Middle frontal gyrus (tissue), 1 donor: ENCODE data around the gene AKAP8.
"Not testable (repeated sequence)": the region's sequence is repeated elsewhere in the genome, so short reads cannot be mapped to it uniquely, and the experiment has no call there.

Experiments used
- DNase-seq: peaks from one replicate; pipeline ENCODE4 v3.0.0-alpha.2; 2015; ENCODE audit warnings: low spot score; ENCODE audit errors: extremely low spot score

The AKAP8 gene

GRCh38 chr19:15404097-15404779 lies 24.7 kb upstream of the AKAP8 start:
- no peak for DNase-seq

GRCh38 chr19:15403151-15403531 lies 23.6 kb upstream of the AKAP8 start:
- DNase-seq = no peak

DNA sequence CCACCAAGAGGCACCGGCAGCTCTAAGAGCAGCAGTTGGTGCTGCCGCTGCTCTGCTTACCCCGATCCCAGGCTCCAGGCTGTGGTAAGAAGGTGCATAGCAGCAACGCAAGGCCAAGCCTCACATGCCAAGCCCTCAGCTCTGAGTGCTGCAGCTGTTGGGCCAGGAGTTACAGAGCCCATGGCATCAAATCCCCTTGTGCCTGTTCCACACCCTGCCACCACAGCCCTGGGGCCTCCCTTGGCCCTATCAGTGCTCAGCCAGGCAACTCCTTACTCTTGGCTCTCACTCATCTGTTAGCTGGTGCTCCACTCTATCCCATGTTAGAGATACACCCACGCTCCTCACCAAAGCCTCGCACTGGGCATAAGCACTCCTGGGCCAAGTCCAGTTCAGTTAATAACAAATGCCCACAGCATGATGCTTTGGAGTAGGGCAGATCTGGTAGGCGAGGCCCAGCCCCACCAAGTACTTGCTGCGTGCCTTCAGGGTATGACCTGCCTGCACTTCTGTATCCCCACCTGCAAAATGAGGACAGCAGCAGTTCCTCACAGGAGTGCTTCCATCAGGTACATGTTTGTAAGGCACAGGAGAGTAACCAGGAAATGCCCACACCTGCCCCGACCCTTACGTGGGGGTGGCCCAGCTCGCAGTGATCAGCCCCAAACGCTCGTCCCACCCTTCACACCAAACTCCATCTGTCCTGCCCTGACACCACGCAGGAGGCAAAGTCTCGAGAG lies 23.0 kb upstream of the AKAP8 start:
- DNase-seq = no peak

DNA sequence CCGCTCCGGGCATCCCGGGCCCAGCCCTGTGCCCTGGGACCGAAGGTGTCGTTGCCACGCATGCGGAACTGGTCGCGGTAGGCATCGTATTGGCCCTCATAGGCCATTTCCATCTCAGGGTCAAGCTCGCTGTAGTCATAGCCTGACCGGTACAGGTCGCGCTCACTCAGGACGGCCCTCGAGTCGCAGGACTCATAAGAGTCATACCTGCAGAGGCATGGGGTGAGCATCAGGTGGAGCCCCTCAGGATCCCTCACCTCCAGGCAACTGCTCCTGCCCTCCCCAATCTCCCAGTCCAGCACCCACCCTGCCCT lies 21.8 kb upstream of the AKAP8 start:
- no peak for DNase-seq

- DNase-seq = no peak
These were observed 21.2 kb upstream of the AKAP8 start for GRCh38 chr19:15400521-15401396.

- DNase-seq = no peak
These were observed 20.0 kb upstream of the AKAP8 start for GRCh38 chr19:15399635-15400034.

DNA sequence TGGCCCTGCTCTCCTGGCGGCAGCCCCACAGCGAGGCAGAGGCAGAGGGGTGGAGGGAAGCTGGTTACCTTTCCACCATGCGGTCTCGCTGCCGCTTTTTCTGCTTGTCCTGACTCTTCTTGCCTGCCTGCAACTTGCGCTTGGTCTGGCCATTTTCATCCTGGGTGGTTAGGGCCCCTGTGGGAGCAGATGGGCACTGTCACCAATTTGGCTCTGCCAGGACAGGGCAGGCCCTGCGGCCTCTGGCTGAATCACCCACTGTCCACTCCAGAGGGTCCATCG lies 19.6 kb upstream of the AKAP8 start:
- DNase-seq = no peak

DNA sequence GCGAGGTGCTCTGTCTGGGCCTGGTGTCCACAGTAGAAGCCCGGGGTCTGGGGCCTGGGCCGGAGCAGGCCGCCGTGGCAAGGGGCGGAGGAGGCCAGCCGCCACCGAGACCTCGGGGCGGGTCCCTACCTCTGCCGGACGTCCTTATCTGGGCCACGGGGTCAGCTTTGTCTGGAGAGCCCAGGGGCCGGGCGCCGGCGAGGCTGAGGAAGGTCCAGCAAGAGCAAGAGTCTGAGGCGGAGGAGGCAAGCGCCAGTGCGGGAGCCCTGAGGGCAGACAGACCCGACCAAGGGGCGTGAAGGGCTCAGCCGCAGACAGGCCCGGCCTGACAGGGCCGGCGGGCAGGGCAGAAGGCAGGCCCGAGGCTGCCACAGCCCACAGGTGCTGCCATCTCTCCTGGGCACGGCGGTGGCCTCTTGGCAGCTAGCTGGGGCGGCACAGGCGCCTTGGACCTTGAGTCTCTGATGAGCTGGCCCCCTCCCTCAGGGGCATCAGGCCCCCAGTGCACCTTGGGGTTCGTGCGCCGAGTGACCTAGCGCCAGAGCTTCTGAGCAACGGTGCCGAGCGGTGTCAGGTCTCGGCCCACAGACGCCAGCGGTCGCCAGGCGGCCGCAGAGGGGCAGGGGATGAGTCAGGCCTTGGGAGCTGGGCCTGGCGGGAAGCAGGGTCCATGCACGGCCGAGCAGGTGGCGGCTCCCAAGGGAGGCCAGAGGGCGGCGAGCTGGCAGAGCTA lies 19.1 kb upstream of the AKAP8 start:
- DNase-seq = no peak

- no peak for DNase-seq
These were observed 18.2 kb upstream of the AKAP8 start for GRCh38 chr19:15397782-15398181.

DNA sequence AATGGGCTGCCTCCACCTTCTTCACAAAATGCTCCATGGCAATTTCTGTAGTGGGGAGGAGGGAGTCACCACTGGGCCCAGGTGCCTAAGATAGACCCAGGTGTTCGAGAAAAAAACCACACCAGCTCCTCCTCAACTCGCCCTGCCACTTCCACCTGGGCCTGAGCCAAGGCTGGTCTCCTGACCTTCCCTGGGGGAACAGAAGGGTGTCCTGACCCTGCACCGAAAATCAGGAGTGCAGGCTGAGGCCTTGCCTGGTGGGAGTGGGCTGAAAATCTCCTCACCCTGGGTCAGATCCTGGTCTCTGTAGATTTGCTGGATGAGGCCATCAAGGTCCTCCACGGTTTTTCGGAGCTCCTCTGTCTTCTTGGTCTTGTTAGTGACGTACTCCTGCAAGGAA lies 17.6 kb upstream of the AKAP8 start:
- DNase-seq = no peak

DNA sequence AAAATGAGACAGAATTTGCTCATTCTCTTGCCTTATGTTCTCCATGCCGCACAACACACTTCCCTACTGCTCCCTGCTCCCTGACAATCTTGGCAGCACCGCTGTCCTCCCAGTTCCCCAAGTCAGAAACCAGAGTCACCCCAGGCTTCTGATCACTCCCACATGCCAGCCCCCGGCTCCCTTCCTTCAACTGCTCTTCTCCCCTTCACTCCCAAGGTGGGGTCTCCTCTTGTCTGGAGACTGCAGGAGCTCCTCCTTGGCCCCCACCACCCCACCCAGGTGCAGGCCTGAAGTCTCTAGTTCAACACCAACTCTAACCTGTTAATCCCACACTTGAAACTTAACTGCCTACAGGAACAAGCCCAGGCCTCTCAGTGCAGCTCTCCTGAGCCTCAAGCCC lies 16.8 kb upstream of the AKAP8 start:
- DNase-seq = no peak

GRCh38 chr19:15395251-15395650 lies 15.7 kb upstream of the AKAP8 start:
- not testable (repeated sequence) for DNase-seq

DNA sequence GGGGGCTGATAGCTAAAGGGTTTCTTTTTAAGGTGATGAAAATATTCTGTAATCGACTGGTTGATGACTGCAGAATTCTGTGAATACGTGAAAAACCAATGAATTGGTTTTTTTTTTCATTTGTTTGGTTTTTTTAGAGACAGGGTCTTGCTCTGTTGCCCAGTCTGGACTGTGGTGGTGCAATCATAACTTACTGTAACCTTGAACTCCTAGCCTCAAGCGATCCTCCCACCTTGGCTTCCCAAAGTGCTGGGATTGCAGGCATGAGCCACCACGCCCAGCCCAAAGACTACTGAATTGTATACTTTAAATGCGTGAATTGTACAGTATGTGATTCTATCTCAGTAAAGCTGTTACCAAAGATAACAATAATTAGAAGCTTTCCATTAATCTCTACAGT lies 14.8 kb upstream of the AKAP8 start:
- DNase-seq = no peak

DNA sequence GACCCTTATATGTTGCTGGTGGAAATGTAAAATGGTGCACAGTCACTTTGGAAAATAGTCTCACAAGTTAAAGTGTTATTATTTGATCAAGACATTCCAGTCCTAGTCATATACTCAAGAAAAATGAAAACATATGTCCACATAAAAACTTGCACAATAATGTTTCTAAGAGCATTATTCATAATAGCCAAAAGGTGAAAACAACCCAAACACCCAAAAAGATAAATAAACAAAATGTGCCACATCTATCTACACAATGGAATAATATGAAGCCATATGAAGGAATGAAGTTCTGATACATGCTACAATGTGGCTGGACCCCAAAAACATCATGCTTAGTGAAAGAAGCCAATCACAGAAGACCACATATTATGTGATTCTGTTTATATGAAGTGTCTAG lies 14.4 kb upstream of the AKAP8 start:
- no peak for DNase-seq

DNA sequence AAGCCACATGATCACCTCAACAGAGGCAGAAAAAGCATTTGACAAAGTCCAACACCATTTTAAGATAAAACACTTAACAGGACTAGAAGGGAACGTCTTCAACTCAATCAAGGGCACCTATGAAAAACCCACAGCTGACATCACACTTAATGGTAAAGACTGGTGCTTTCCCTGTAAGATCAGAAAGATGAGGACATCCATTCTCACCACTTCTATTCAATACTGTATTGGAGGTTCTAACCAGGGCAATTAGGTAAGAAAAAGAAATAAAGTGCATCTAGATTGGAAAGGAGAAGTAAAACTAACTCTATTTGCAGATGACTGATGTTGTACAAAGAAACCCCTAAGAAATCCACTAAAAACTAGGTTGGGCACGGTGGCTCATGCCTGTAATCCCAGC lies 11.2 kb upstream of the AKAP8 start:
- no peak for DNase-seq

DNA sequence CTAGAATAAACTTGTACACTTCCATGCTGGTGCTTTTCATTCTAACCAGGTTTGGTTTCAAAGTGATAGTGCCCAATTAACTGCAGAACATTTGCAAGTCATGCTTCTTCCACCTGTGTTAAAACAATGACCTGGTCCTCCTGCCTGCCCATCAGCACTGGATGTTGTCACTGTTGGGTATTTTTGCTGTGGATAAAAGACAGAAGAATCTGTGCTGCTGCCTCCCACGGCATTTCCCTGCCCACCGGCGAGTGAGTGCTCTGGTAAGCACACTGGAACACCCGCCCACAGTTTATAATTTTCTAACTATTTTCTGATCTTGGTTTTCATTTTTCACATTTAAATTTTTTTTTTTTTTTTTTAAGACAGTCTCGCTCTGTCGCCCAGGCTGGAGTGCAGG lies 2.3 kb upstream of the AKAP8 start:
- DNase-seq = no peak

DNA sequence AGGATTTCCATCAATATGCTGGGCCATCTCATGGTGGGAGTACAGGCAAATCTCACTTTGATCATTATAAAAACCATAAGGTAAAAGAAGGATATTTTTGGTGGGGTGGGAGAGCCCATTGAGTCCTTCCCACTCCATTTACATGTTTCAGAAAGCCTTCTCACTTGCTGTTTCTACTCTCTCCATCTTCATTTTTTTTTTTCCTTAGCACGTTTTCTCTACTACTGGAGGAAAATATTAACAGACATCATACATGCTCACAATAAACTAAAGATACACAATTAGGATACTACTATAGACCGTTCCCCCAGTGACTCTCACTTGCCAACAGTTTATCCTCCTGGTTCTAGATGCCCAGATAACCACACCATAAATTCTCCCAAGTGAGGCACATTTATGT lies 1.8 kb upstream of the AKAP8 start:
- no peak for DNase-seq

GRCh38 chr19:15379999-15380647 lies 536 bp upstream of the AKAP8 start:
- no peak for DNase-seq

- no peak for DNase-seq
These were observed 979 bp downstream of the AKAP8 start for GRCh38 chr19:15378534-15379082.

DNA sequence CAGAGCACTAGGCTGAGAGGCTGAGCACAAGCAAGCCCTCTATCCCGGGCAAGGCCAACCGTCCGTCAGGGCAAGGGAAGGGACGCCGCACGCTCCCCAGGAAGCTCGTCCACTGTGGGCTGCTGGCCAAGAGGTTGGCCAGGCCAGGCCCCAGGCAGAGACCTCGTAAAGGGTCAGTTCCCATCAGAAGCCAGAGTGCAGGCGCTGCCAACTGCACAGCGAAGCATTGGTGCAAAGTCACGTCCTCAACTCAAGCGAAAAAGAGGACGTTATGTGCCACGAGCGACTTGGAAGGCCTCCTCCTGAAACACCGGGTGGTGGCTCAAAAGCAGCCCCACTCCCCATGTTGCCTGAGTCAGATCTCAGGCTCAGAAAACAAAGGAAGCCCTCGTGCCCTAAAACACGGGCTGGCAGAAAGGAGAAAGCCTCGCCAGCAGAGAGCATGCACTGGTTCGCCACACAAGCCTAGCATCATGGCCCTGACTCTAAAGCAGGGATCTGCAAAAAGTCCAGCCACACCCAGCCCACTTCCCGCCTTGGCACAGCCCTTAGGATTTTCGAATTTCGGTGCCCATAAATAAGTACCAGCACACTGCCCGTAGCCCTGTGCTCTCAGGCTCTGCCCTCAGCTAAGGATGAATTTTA lies 4.7 kb downstream of the AKAP8 start:
- no peak for DNase-seq
